Inflammatory macrophage treated with lipopolysaccharide for 1 hour (primary cell): Measurements from ENCODE around the gene CFAP298.

Source experiments
- DNase-seq, 2 donors: peaks; one replicate each; pipeline ENCODE4 v3.0.0-alpha.2; 2020 to 2022

CFAP298 gene

DNA sequence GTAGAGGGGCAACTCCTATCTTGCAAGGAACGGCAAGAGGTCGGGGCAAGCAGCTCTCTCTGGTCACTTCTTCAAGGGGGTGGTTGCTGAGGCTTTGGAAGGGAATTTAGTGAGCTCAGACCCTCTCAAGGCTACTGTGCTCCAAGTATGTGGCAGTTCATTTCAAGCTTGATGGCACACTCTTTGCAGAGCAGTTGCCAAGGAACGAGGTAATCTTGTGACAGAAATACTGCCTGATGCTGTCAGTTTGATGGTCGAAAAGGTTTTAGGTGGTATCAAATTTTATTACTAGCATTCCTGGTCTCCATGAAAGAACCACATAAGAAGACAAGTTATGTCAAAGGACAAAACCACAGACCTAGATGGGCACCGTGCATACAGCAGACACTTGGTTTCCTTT lies 13.1 kb downstream of the CFAP298 start:
- DNase-seq: no peak

DNA sequence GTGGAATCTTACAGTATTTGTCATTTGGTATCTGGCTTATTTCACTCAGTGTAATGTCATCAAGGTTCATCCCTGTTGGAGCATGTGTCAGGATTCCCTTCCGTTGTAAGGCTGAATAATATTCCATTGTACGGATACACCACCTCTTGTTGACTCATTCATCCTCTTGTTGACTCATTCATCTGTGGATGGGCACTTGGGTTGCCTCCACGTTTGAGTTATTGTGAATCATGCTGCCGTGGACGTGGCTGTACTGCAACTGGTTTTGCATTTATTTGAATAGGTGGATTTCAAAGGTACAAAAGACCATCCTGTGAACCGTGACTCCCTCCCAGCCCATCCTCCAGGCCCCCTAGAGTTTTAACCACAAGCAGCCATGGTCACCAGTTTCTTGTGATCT lies 15.0 kb downstream of the CFAP298 start:
- no peak for DNase-seq

GRCh38 chr21:32595431-32595830 lies 16.7 kb downstream of the CFAP298 start:
- no peak for DNase-seq

- DNase-seq: no peak
Measured at GRCh38 chr21:32593690-32594089, 18.5 kb downstream of the CFAP298 start.

DNA sequence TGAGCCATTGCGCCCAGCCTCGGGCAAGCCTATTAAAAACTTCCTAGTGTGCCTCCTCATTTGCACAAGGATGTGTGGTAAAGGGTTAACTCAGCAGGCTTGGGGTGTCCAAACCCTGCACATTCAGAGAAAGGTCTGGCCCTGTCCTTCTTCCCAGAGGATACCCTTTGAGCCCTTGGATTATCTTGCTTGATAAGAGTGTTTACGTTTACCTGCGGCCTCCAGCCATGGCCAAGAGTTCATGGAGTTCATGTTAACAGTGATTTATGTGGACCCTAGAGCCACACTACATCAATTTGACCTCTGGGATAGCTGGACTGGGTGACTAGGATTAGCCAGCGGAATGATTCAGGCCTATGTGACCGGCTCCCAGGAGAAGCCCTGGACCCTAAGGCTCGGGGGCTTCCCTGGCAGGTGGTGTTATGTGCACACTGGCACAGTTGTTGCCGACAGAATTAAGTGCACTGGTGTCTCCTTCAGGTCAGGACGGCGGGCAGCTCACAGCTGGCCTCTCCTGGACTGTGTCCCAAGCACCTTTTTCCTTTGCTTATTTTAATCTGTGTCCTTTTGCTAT lies 19.2 kb downstream of the CFAP298 start:
- DNase-seq: no peak

DNA sequence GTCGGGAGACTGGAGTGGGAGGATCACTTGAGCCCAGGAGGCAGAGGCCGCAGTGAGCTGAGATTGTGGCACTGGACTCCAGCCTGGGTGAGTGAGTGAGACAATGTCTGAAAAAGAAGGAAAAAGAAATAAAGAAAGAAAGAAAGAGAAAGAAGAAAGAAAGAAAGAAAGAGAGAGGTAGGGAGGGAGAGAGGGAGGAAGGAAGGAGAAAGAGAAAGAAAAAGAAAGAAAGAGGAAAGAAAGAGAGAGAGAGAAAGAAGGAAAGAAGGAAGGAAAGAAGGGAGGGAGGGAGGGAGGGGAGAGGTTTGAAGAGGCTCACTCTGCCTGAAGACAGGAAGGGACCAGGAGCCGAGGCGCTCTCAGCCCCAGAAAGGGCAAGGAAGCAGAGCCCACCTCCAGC lies 22.0 kb downstream of the CFAP298 start:
- DNase-seq: no peak

GRCh38 chr21:32587651-32588050 lies 24.5 kb downstream of the CFAP298 start:
- DNase-seq: no peak

- DNase-seq: no peak
Measured at GRCh38 chr21:32587120-32587519, 25.1 kb downstream of the CFAP298 start.

GRCh38 chr21:32585970-32586369 lies 26.2 kb downstream of the CFAP298 start:
- DNase-seq: no peak

GRCh38 chr21:32585042-32585710 lies 27.0 kb downstream of the CFAP298 start, which contains the start of gene TCP10L:
TSS of gene TCP10L (minus strand) at chr21:32585523. CDS start at chr21:32584304, 1,219 bp downstream.
- DNase-seq: no peak

- no peak for DNase-seq
Measured at GRCh38 chr21:32584472-32584871, 27.7 kb downstream of the CFAP298 start.

GRCh38 chr21:32581732-32582131 lies 30.4 kb downstream of the CFAP298 start:
- no peak for DNase-seq

DNA sequence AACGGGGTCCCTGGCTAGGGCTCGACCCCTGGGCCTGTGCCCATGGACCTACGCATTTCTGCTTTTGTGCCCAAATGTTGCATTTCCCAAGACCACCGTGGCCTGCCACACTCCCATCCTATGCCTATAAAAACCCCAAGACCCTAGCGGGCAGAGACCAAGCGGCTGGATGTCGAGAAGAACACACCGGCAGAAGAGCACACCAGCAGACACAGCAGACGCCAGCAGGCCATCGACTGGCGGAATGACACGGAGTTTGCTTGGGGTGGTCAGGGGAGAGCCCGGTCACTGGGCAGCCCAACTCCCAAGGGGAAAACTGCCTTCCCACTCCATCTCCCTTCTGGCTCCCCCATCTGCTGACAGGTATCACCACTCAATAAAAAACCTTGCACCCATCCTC lies 31.2 kb downstream of the CFAP298 start:
- DNase-seq: no peak

DNA sequence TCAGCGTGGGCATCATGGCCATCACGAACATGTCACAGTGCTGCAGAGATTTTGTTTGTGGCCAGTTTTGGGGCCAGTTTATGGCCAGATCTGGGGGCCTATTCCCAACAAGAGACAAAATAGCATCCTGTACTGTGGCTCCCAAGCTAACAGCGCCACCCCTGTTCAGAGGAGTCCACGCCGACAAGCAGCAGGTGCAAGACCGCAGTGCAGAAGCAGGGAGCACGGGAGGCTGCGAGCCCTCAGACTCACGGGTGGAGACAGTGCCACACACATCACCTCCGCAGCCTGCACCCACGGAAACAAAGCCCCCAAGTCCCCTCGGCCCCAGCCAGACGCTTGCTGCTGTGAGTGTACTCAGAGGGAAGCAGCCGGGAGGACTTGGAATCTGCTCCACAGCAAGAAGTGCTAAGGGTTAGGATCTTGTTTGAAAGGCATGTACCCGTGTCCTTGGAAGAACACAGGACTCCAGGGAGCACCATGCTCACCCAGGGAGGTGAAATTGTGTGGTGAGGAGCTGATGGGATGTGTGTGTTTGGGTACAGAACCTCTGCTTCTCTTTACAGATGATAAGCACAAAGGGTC lies 34.0 kb downstream of the CFAP298 start:
- no peak for DNase-seq

- DNase-seq: no peak
Measured at GRCh38 chr21:32576011-32576410, 36.2 kb downstream of the CFAP298 start.

- no peak for DNase-seq
Measured at GRCh38 chr21:32574946-32575925, 36.9 kb downstream of the CFAP298 start.

DNA sequence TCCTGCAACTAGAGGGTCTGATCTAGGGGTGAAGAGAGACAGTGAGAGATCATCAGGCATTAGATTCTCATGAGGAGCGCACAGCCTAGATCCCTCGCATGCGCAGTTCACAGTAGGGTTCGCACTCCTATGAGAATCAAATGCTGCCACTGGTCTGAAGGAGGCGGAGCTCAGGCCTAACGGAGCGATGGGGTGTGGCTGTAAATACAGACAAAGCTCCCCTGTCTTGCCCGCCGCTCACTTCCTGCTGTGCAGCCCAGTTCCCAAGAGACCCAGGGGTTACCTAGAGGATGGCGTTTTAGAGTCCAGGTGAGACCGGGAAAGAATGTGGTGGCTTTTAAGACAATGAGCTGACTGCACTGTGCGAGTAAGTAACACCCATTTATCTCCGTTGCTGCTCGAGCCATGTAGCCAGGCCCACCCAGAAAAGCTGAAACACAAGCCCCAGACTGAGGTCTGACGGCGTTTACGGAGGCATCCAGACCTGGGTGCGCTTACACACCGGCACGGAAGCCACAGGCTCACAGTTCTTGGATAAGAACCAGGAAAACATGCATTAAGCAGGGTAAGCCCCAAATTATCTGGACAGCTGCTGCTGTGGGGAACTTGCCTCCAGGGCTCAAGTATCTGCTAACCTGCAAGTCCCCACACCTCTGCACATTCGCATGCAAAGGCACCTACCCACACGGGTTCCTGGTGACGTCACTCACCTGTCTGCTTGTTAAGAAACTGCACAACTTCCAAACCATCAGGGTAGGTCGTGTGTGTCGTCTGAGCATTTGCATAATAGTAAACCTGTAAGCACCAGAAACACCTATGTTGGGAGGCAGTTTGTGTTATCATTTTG lies 39.4 kb downstream of the CFAP298 start:
- no peak for DNase-seq

DNA sequence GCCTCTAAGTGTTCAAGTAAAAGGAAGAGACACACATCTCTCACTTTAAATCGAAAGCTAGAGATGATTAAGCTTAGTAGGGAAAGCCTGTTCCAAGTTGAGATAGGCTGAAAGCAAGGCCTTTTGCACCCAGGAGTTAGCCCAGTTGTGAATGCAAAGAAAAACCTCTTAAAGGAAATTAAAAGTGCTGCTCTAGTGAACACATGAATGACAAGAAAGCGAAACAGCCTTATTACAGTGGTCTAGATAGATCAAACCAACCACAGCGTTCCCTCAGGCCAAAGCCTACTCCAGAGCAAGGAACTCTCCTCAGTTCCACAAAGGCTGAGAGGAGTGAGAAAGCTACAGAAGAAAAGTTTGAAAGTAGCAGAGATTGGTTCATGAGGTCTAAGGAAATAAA lies 41.7 kb downstream of the CFAP298 start:
- DNase-seq: no peak

DNA sequence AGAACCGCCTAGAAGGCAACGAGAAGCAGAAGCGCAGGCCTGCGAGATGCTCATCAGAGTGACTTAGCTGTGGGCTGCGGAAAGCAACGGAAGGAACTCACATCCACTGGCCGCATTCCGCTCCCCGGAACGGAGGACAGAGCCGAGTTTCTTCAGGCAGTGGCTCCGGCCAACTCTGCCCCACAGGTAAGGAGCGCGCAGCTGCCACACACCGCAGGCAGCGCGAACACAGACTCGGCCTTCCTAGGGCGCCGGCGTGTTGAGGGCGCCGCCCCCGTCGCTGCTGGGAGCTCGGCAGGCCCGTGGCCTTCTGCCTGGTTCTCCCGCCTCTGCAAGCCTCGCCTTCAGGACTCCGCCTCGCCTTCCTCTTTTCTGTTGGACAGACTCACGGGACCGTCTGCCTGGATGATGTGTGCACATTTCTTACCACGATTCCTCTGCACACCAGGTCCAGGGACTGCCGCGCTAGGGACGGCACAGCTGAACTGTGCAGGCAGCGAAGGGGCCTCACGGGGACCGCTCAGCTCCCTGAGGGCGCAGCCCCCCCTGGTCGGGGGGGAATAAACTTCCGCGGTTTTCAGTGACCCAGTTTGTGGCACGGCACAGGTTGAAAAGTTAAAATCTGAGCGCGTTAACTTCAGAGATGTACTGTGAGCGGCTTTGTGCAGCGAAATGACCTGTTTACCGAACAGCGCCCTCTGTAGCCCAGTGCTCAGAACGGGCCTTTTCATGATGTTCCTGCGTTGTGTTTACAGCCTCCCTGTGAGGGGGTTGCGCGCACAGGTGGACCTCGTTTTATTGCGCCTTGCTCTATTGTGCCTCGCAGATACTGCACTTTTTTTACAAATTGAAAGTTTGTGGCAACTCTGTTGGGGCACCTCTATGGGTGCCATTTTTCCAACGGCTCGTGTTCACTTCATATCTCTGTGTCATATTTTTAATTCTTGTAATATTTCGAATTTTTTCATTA lies 42.6 kb downstream of the CFAP298 start:
- DNase-seq: peak; percentile 80 to 83

DNA sequence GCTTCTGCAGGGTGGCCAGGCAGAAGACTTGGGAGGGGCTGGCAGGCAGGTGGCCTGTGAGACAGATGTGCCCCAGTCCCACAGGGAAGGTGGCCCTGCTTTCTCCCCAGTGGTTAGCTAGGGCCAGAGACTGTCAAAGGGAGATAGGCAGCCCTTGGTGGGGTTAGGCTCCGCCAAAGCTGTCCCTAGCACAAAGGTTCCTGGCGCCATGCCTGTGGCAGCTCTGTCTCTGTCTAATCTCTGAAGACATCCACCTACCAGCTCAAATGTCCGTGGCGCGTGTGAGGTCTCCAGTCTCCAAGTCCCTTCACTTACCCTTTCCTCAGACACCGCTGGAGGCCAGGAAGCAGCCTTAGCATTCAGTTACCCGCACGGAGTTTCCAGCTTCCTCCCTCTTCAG lies 44.6 kb downstream of the CFAP298 start:
- no peak for DNase-seq

DNA sequence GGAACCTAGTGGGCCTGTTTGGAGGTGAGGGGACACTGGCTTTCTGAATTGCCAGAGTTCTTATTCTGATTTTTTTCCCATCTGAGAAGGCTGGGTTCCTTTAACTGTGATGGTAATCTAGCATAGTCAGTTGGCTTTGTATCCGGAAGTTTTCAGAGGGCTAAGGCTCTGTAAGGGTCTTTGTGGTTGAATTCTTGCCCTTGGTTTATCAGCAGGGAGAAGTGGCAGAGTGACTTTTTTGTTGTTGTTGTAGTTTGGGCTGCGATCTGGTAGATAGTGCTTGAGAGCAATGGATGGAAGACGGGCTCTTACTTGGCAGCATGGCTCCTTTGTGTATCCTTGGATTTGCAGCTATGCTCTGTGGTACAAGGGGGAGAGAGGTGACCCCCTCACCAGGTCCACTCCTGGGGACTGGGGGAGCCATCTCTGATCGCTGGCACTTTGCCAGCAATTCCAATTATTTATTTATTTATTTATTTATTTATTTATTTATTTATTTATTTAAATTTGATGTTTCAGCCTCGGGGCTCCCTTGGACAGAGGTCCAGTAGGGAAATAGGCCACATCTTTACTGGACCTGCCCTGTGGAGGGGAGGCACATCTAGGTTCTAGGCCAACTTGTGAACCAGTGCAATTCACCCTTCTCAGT lies 45.3 kb downstream of the CFAP298 start:
- DNase-seq: no peak
